Right lobe of liver (tissue), 4 donors: ENCODE results near the gene FBXO46.
"Not testable (repeated sequence)": the region's sequence is repeated elsewhere in the genome, so short reads cannot be mapped to it uniquely, and the experiment has no call there.

Source experiments
- CTCF ChIP-seq, 4 donors: fragments of 200-600 bp in 3 of 4; fragments of 450-650 bp in 1 of 4; IDR thresholded peaks; one replicate each; pipeline versions ENCODE4 v1.5.1 to v1.8.0; 2016 to 2022; ENCODE audit warnings: antibody characterized with exemption in 4 of 4, mild to moderate bottlenecking in 2 of 4
- POLR2A ChIP-seq: fragments of 450-650 bp; IDR thresholded peaks from one replicate; pipeline ENCODE4 v1.6.1; 2017; ENCODE audit warnings: antibody characterized with exemption, mild to moderate bottlenecking
- donor health status: DM: no; HTN: no; CAD: no.
- donor health status: DM: no; HTN: no; CAD: no.
- donor health status: DM: no; HTN: yes; CAD: no.

GRCh38 chr19:45720065-45720464 lies 10.6 kb downstream of the FBXO46 start:
- TF ChIP-seq CTCF (IDR thresholded peaks at IDR 0.05); POLR2A: not testable (repeated sequence)
